ENCODE results near the gene DENND1A.

DNA sequence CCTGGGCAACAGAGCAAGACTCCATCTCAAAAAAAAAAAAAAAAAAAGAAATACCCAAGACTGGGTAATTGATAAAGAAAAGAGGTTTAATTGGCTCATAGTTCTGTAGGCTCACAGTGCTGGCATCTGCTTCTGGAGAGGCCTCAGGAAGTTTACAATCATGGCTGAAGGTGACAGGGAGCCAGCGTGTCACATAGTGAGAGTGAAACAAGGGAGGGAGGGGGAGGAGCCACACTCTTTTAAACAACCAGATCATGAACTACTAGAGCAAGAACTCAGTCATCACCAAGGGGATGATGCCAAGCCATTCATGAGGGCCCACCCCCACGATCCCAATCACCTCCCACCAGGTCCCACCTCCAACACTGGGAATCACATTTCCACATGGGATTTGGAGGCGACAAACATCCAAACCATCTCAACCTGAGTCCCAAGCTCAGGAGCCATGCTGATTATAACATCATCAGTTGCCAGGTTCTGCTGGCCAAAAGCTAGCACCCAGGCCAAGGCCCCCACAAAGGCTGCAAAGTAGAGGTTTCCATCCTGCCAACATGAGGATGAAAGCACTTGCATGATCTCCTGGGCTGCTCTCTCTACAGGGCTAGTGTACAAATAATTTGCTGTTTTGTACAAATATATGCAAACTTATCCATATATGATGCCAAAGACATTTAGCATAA, 15.3 kb downstream of the DENND1A start:
- TF ChIP-seq POLR2A (IDR thresholded peaks at IDR 0.05): no peak
- TF ChIP-seq, protein P1, sequence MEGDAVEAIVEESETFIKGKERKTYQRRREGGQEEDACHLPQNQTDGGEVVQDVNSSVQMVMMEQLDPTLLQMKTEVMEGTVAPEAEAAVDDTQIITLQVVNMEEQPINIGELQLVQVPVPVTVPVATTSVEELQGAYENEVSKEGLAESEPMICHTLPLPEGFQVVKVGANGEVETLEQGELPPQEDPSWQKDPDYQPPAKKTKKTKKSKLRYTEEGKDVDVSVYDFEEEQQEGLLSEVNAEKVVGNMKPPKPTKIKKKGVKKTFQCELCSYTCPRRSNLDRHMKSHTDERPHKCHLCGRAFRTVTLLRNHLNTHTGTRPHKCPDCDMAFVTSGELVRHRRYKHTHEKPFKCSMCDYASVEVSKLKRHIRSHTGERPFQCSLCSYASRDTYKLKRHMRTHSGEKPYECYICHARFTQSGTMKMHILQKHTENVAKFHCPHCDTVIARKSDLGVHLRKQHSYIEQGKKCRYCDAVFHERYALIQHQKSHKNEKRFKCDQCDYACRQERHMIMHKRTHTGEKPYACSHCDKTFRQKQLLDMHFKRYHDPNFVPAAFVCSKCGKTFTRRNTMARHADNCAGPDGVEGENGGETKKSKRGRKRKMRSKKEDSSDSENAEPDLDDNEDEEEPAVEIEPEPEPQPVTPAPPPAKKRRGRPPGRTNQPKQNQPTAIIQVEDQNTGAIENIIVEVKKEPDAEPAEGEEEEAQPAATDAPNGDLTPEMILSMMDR (IDR thresholded peaks at IDR 0.05): no peak
- TF ChIP-seq POLR2AphosphoS5 (IDR thresholded peaks at IDR 0.05): no peak
